Myocyte (in vitro differentiated cells): ENCODE data around the gene MMP27. TPM values are rescaled to one million over a fixed set of nuclear protein-coding genes. Genes with fewer than 3 reads are reported as not detected.

Source experiments
- DNase-seq: peaks from one replicate; pipeline ENCODE4 v3.0.0-alpha.2; 2012; ENCODE audit warnings: low read depth
- total RNA-seq: library from RNA; depleted of rRNA; stranded (reverse); fragments of >200 nt; gene quantifications from 2 replicates; pipeline ENCODE4 v1.2.3, GENCODE V29; 2014

Gene MMP27
- total RNA-seq, 1 donor from 2014 or later, result not detected

GRCh38 chr11:102704841-102705240 is 728 bp downstream of the MMP27 start:
- DNase-seq, result no peak

GRCh38 chr11:102703826-102704493 is 1.6 kb downstream of the MMP27 start:
- no peak for DNase-seq

DNA sequence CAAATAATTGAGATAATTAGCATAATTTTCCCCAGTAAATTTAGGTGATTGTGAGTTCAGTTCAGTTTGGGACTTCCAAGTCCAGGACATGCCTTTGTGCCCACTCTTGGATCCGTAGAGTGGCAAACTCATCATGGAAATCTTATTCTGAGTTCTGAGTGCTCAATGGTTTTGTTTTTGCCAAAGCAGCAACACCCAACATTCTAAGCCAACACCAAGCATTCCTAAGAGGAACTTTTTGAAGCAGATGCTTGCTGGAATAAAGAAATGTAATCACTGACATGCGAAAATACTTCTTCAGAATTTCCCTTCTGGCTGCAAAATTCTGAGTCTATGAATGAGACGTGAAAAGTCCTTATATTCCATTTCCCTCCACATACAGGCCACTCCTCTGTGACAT is 10.4 kb downstream of the MMP27 start:
- DNase-seq, result no peak

GRCh38 chr11:102685754-102686153 is 19.8 kb downstream of the MMP27 start:
- no peak for DNase-seq

DNA sequence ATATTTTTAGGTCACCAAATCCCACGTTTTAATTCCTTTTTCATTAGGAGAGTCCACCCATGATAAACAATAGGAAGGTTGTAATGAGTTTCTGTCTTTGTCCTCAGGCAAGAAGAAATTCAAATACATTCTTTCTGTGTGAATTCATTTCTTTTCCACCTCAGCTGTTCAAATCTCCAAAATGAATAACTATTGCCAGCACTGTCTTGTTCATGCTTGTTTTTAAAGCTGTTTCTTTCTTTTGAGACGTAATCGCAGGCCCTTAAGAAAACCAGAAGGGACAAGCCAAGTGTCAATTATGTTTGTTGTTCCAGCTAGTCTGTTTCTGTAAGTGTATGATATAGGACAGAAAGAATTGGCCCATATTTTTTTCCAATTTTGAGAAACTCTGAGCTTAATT is 20.2 kb downstream of the MMP27 start:
- DNase-seq, result no peak

- DNase-seq, result no peak
Measured at GRCh38 chr11:102683277-102683676, 22.3 kb downstream of the MMP27 start.

- peak; percentile 34 for DNase-seq
Measured at GRCh38 chr11:102680945-102681344, 24.6 kb downstream of the MMP27 start.

GRCh38 chr11:102678022-102678421 is 27.5 kb downstream of the MMP27 start:
- DNase-seq, result no peak

DNA sequence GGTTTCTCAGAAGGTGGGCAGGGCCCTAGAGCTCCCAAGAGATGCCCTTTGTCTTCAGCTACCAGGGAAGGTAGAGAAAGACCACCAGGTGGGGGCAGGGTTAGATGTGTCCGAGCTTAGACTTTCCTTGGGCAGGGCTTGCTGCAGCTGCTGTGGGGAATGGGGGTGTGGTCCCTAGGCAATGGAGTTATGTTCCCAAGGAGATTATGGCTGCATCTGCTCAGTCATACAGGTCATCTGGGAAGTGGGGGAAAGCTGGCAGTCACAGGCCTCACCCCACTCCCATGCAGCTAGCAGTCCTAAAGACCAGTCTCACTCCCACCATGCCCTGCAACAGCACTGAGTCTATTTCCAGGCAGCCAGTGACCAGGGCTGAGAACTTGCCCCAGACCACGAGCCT is 29.5 kb downstream of the MMP27 start:
- peak; percentile 50 for DNase-seq

DNA sequence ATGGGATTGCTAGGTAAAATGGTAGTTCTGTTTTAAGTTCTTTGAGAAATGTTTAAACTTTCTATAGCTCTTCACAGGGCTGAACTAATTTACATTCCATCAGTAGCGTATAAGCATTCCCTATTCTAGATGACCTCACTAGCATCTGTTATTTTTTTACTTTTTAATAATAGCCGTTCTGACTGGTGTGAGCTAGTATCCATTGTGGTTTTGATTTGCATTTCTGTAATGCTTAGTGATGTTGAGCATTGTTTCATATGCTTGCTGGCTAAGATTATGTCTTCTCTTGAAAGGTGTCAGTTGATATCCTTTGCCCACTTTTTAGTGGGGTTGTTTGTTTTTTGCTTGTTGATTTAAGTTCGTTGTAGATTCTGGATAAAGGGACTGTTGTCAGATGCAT is 35.9 kb downstream of the MMP27 start:
- no peak for DNase-seq

DNA sequence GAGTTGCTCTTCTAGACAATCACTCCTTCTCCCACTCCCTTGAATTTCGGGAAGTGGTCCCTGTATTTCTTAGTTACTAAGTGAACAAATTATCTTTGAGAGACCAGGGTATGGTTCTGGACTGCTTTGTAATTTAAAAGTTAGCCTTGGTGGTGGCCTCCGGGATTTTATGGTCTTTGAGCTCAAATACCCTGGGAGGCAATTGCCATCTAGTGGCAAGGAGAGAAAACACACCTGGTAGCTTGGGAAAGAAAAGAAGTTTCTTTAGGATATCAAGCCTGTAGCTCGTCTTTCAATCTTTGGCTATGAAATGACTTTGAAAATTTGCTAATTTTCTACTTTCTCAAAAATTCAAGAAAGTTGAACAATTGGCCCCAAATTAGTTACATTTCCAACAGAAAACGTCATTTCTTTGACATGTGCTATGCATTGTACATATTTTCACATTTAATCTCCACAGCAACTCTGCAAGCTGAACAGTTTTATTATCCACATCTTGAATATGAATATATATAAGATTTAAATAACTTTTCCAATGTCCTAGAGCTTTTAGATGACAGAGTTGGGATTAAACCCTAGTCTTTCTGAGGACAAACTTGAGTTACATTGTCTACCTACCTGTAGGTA is 39.1 kb downstream of the MMP27 start:
- DNase-seq, result peak; percentile 59

GRCh38 chr11:102664001-102664752 is 41.4 kb downstream of the MMP27 start:
- DNase-seq, result no peak

DNA sequence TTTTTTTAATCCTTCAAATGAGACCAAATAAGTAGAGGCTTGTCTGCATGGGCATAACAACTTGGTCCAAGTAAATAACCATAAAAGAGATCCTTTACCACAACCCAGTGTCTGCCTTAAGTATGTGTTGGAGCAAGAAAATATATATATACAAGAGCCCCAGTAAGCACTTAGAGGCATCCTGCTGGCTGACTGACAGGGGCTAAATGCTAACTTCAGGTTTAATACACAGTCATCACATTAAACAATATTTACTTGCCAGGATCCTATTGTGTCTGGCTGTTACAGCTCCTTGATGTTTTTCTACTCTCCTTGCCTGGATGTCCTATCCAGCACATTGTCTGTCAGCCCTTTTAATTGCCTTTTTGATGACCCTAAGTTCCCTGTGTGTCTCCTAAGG is 43.0 kb downstream of the MMP27 start:
- DNase-seq, result no peak

- DNase-seq, result no peak
Measured at GRCh38 chr11:102661040-102661439, 44.5 kb downstream of the MMP27 start.

DNA sequence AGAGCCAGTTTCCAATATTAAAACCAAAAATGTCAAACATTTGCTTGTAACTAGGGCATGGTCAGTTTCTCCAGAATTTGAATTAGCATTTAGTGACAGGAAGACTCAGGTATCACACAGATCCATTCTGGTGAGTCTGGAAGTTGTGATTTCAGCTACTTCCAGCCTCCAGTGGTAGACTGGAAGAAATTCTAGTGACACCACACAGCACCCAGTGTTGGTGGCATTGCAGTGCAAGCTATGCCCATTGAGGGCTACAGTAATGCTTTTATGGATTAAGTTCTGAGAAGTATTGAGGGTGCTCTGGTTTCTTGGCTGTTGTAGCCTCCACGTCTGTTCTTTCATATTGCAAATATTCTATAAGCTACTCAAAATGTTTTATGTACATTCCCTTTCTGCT is 49.0 kb downstream of the MMP27 start:
- DNase-seq, result no peak

DNA sequence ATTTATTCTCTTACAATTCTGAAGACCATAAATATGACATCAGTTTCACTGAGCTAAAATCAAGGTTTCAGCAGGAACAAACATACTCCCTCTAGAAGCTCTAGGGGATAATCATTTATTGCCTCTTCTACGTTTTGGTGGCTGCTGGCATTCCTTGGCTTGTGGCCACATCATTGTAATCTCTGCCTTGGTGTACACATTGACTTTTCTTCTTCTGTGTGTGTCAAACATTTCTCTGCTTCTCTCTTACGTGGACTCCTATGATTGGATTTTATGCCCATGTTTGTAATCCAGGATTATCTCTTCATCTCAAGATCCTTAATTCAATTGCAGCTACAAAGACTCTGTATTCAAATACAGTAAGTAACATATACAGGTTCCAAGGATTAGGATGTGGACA is 50.0 kb downstream of the MMP27 start:
- DNase-seq, result no peak

GRCh38 chr11:102654761-102655160 is 50.8 kb downstream of the MMP27 start:
- no peak for DNase-seq

- DNase-seq, result no peak
Measured at GRCh38 chr11:102653744-102654291, 51.8 kb downstream of the MMP27 start.

DNA sequence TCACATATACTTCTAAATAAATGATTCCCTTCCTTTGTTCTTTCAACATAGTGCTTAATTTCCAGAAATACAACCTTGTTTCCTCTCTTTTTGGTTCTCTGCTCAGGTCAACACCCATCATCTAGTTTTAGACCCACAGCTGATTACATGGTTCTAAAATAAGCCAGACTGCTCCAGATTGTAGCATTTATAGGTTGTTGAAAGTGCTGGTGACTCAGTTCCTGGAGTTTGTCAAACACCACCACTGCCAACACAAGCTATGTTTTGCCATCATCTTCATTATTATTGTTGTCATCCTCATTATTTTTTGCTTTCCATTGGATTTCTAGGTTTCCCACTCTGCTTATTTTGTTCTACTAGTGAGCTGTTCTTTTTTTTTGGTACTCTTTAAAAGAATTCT is 58.1 kb downstream of the MMP27 start:
- no peak for DNase-seq

DNA sequence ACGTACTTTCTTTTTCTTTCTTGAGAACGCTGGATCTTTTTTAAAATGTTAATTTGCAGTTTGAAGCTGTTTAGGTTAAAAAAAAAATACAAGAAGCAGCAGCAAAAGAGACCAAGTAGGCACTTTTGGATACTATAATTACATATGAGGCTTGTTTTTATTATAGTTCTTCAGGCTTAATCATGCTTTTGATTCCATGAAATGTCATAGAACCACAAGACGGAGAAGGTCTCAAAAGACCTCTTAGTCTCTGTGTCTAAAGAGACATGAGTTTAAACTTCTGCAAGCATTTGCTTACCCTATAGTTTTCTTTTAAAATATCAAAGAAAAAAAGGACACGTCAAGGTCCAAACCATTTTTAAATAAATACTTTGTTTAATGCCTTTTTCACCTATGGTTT is 61.6 kb downstream of the MMP27 start:
- no peak for DNase-seq
